CD4-positive, alpha-beta T cell (primary cell): ENCODE results near the gene LAMA2. TPM values are rescaled to one million over a fixed set of nuclear protein-coding genes. Genes with fewer than 3 reads are reported as not detected.

Experiments used
- ATAC-seq: fragments of 200-7000 bp; cut with Tn5 transposase; one replicate; pipeline ENCODE4 v1.10.0; 2022; ENCODE audit warnings: mild to moderate bottlenecking; ENCODE audit not compliant: poor library complexity
- CTCF ChIA-PET: fragments of 350-600 bp; sonication (Branson Sonifier 250); formaldehyde crosslinking; loops from one replicate; lab custom pipeline; 2021; ENCODE audit warnings: antibody characterized with exemption, inconsistent platforms; lab: Charles Lee
- POLR2A ChIA-PET: fragments of 350-600 bp; sonication (Branson Sonifier 250); formaldehyde crosslinking; loops from one replicate; lab custom pipeline; 2021; ENCODE audit warnings: antibody characterized with exemption, inconsistent platforms; lab: Charles Lee
- DNase-seq, 14 experiments: peaks; one replicate each; pipeline ENCODE4 v3.0.0-alpha.2; 2013 to 2020; ENCODE audit warnings: mixed read lengths in 2 of 14
- H3K27ac ChIP-seq, 2 donors: one replicate each; pipeline versions ENCODE4 v1.5.1 to v1.7.0; 2013; ENCODE audit warnings: low read length in 2 of 2, low read depth in 1 of 2, mild to moderate bottlenecking in 1 of 2
- H3K27me3 ChIP-seq, 2 experiments: 1 replicate in 1 of 2; 2 replicates in 1 of 2; pipeline versions ENCODE4 v1.6.1 to v1.7.0; 2013; ENCODE audit warnings: low read length in 2 of 2, control low read depth in 1 of 2, mild to moderate bottlenecking in 1 of 2, moderate library complexity in 1 of 2; ENCODE audit not compliant: insufficient read depth in 2 of 2, control insufficient read depth in 1 of 2
- H3K36me3 ChIP-seq: one replicate; pipeline ENCODE4 v1.6.1; 2013; ENCODE audit warnings: low read length, control low read depth; ENCODE audit not compliant: insufficient read depth
- H3K4me1 ChIP-seq: one replicate; pipeline ENCODE4 v1.6.1; 2013; ENCODE audit warnings: low read length, control low read depth; ENCODE audit not compliant: insufficient read depth
- H3K4me3 ChIP-seq: one replicate; pipeline ENCODE4 v1.5.1; 2013; ENCODE audit warnings: mild to moderate bottlenecking, low read length, moderate library complexity
- H3K9me3 ChIP-seq, 2 experiments: 1 replicate in 1 of 2; 2 replicates in 1 of 2; pipeline versions ENCODE4 v1.6.1 to v1.7.0; 2013; ENCODE audit warnings: low read length in 2 of 2, mild to moderate bottlenecking in 2 of 2, control low read depth in 1 of 2, moderate library complexity in 1 of 2; ENCODE audit not compliant: control insufficient read depth in 1 of 2, insufficient read depth in 1 of 2
- H3K27ac Mint-ChIP-seq: one replicate; pipeline ENCODE4 v1.8.0; 2020; ENCODE audit warnings: mixed read lengths
- H3K27me3 Mint-ChIP-seq: one replicate; pipeline ENCODE4 v1.8.0; 2021; ENCODE audit warnings: mixed read lengths
- H3K36me3 Mint-ChIP-seq: one replicate; pipeline ENCODE4 v1.8.0; 2021; ENCODE audit warnings: low read depth, mixed read lengths
- H3K4me1 Mint-ChIP-seq: one replicate; pipeline ENCODE4 v1.8.0; 2021; ENCODE audit warnings: low read depth, mixed read lengths
- H3K4me3 Mint-ChIP-seq: one replicate; pipeline ENCODE4 v1.8.0; 2020; ENCODE audit warnings: mild to moderate bottlenecking, mixed read lengths
- H3K9me3 Mint-ChIP-seq: one replicate; pipeline ENCODE4 v1.8.0; 2020; ENCODE audit warnings: mixed read lengths
- CTCF ChIP-seq: fragments of 200-600 bp; IDR thresholded peaks from one replicate; pipeline ENCODE4 v1.8.0; 2022; ENCODE audit warnings: antibody characterized with exemption, mild to moderate bottlenecking
- intact Hi-C, 2 experiments: fragments of 100-400 bp; cut with DNase I in 1 of 2; cut with micrococcal nuclease in 1 of 2; formaldehyde crosslinking; loops; one replicate each; pipeline versions ENCODE4 v1.15.1 to v1.9.0; 2023 to 2025; cut with DNase I, micrococcal nuclease
- total RNA-seq, 174 experiments: library from RNA in 2 of 174; stranded (reverse) in 2 of 174; gene quantifications; one replicate each; pipeline ENCODE4 v1.2.3 and lab custom pipeline; 2021 to 2026

Gene LAMA2
- total RNA-seq, 2 experiments from 2014 or later = 0.05 to 0.06 TPM

GRCh38 chr6:129345890-129346289 is 463.0 kb downstream of the LAMA2 start:
- no peaks in the 10 kb centered on the region for H3K36me3 Mint-ChIP-seq
- no peaks in the 10 kb centered on the region for H3K36me3 ChIP-seq
- no peak overlapping the region for H3K27ac Mint-ChIP-seq
- intact Hi-C loops = no loop called here
- no peaks in the 10 kb centered on the region for H3K27me3 Mint-ChIP-seq
- ChIA-PET CTCF (no interaction called here), POLR2A (no interaction called here)
- no peaks in the 10 kb centered on the region for H3K27me3 ChIP-seq
- no peaks in the 10 kb centered on the region for H3K4me1 ChIP-seq
- TF ChIP-seq CTCF = no peak
- no peaks in the 10 kb centered on the region for H3K9me3 ChIP-seq
- no peaks in the 10 kb centered on the region for H3K9me3 Mint-ChIP-seq
- no peak overlapping the region for H3K4me3 ChIP-seq
- H3K27ac ChIP-seq = no peak overlapping the region
- DNase-seq (no peak), ATAC-seq (no peak)
- H3K4me1 Mint-ChIP-seq = no peaks in the 10 kb centered on the region
- no peak overlapping the region for H3K4me3 Mint-ChIP-seq

GRCh38 chr6:129346964-129347363 is 464.0 kb downstream of the LAMA2 start:
- intact Hi-C loops = no loop called here
- no peak for DNase-seq
- CTCF ChIA-PET = no interaction called here
- no peaks in the 10 kb centered on the region for H3K27me3 Mint-ChIP-seq
- no peaks in the 10 kb centered on the region for H3K4me1 ChIP-seq
- H3K27ac ChIP-seq = no peak overlapping the region
- no peak overlapping the region for H3K4me3 Mint-ChIP-seq
- H3K27ac Mint-ChIP-seq = no peak overlapping the region
- no peaks in the 10 kb centered on the region for H3K4me1 Mint-ChIP-seq
- POLR2A ChIA-PET = no interaction called here
- no peak overlapping the region for H3K4me3 ChIP-seq
- TF ChIP-seq CTCF = no peak
- H3K9me3 Mint-ChIP-seq = no peaks in the 10 kb centered on the region
- no peaks in the 10 kb centered on the region for H3K9me3 ChIP-seq
- no peaks in the 10 kb centered on the region for H3K36me3 ChIP-seq
- no peak for ATAC-seq
- H3K36me3 Mint-ChIP-seq = no peaks in the 10 kb centered on the region
- H3K27me3 ChIP-seq = no peaks in the 10 kb centered on the region

GRCh38 chr6:129350278-129350677 is 467.3 kb downstream of the LAMA2 start:
- Histone ChIP-seq H3K27ac (no peak overlapping the region), H3K9me3 (no peaks in the 10 kb centered on the region), H3K27me3 (no peaks in the 10 kb centered on the region), H3K4me1 (no peaks in the 10 kb centered on the region), H3K36me3 (no peaks in the 10 kb centered on the region), H3K4me3 (no peak overlapping the region)
- H3K4me1 Mint-ChIP-seq = no peaks in the 10 kb centered on the region
- H3K36me3 Mint-ChIP-seq = no peaks in the 10 kb centered on the region
- TF ChIP-seq CTCF = no peak
- ChIA-PET CTCF (interaction anchor here (1.4 kb wide), 1 partner anchor 20 kb away, joined by 3 read pairs; no protein-coding TSS in a partner anchor), POLR2A (no interaction called here)
- H3K27me3 Mint-ChIP-seq = no peaks in the 10 kb centered on the region
- intact Hi-C loops = no loop called here
- no peak for DNase-seq
- no peak overlapping the region for H3K27ac Mint-ChIP-seq
- ATAC-seq = no peak
- H3K4me3 Mint-ChIP-seq = no peak overlapping the region
- no peaks in the 10 kb centered on the region for H3K9me3 Mint-ChIP-seq
